Chondrocyte (in vitro differentiated cells): ENCODE results near the gene COMMD4. TPM values are rescaled to one million over a fixed set of nuclear protein-coding genes. Genes with fewer than 3 reads are reported as not detected.

Experiments used
- DNase-seq: peaks from one replicate; pipeline ENCODE4 v3.0.0; 2021; ENCODE audit warnings: mixed read lengths, low spot score
- H3K27ac Mint-ChIP-seq: one replicate; pipeline ENCODE4 v1.8.0; 2021; ENCODE audit warnings: mild to moderate bottlenecking, moderate library complexity, mixed read lengths; ENCODE audit not compliant: unreplicated experiment
- H3K27me3 Mint-ChIP-seq: 2 replicates; pipeline ENCODE4 v1.8.0; 2021; ENCODE audit warnings: low read depth, mixed read lengths
- H3K36me3 Mint-ChIP-seq: 2 replicates; pipeline ENCODE4 v1.8.0; 2021; ENCODE audit warnings: low read depth, mixed read lengths
- H3K4me1 Mint-ChIP-seq: 2 replicates; pipeline ENCODE4 v1.8.0; 2021; ENCODE audit warnings: low read depth, mild to moderate bottlenecking, mixed read lengths
- H3K4me3 Mint-ChIP-seq: one replicate; pipeline ENCODE4 v1.8.0; 2021; ENCODE audit warnings: mild to moderate bottlenecking, moderate library complexity, mixed read lengths; ENCODE audit not compliant: unreplicated experiment
- H3K9me3 Mint-ChIP-seq: 2 replicates; pipeline ENCODE4 v1.8.0; 2021; ENCODE audit warnings: low read depth, mixed read lengths
- CTCF ChIP-seq: fragments of 200-600 bp; sonication (generic); IDR thresholded peaks from 2 replicates; pipeline ENCODE4 v1.5.0; 2021; ENCODE audit warnings: antibody characterized with exemption, mild to moderate bottlenecking, moderate library complexity
- total RNA-seq: library from RNA; stranded (reverse); gene quantifications from 3 replicates; pipeline ENCODE4 v1.2.1, GENCODE V29; 2021

The COMMD4 gene
- total RNA-seq, 1 donor from 2014 or later, result 69.8 TPM

- Mint-ChIP-seq H3K9me3 (no peaks in the 10 kb centered on the region), H3K4me1 (peaks cover 12% of the 10 kb centered on the region), H3K27ac (no peak overlapping the region), H3K4me3 (no peak overlapping the region), H3K27me3 (no peaks in the 10 kb centered on the region), H3K36me3 (no peaks in the 10 kb centered on the region)
- DNase-seq, result peak; percentile 22
- TF ChIP-seq CTCF, result no peak
Observed at GRCh38 chr15:75350601-75351361, 14.9 kb downstream of the COMMD4 start.

GRCh38 chr15:75352186-75353080, 16.6 kb downstream of the COMMD4 start:
- H3K4me3 Mint-ChIP-seq, result no peak overlapping the region
- DNase-seq, result peak; percentile 73
- peaks cover 7% of the 10 kb centered on the region for H3K4me1 Mint-ChIP-seq
- no peaks in the 10 kb centered on the region for H3K36me3 Mint-ChIP-seq
- no peaks in the 10 kb centered on the region for H3K27me3 Mint-ChIP-seq
- TF ChIP-seq CTCF, result no peak
- no peaks in the 10 kb centered on the region for H3K9me3 Mint-ChIP-seq
- H3K27ac Mint-ChIP-seq, result no peak overlapping the region

- no peak for DNase-seq
- H3K36me3 Mint-ChIP-seq, result peaks cover 2% of the 10 kb centered on the region
- no peaks in the 10 kb centered on the region for H3K27me3 Mint-ChIP-seq
- no peak overlapping the region for H3K27ac Mint-ChIP-seq
- peaks cover 2% of the 10 kb centered on the region for H3K4me1 Mint-ChIP-seq
- TF ChIP-seq CTCF, result no peak
- H3K4me3 Mint-ChIP-seq, result no peak overlapping the region
- no peaks in the 10 kb centered on the region for H3K9me3 Mint-ChIP-seq
Observed at GRCh38 chr15:75353604-75354003, 17.7 kb downstream of the COMMD4 start.

GRCh38 chr15:75354454-75354853, 18.6 kb downstream of the COMMD4 start:
- no peak for TF ChIP-seq CTCF
- DNase-seq, result no peak
- Mint-ChIP-seq H3K4me3 (no peak overlapping the region), H3K27ac (no peak overlapping the region), H3K27me3 (no peaks in the 10 kb centered on the region), H3K4me1 (no peaks in the 10 kb centered on the region), H3K36me3 (peaks cover 2% of the 10 kb centered on the region), H3K9me3 (no peaks in the 10 kb centered on the region)

- no peak overlapping the region for H3K27ac Mint-ChIP-seq
- no peak for DNase-seq
- no peaks in the 10 kb centered on the region for H3K9me3 Mint-ChIP-seq
- H3K4me3 Mint-ChIP-seq, result no peak overlapping the region
- H3K36me3 Mint-ChIP-seq, result peaks cover 5% of the 10 kb centered on the region
- H3K27me3 Mint-ChIP-seq, result no peaks in the 10 kb centered on the region
- no peaks in the 10 kb centered on the region for H3K4me1 Mint-ChIP-seq
- no peak for TF ChIP-seq CTCF
Observed at GRCh38 chr15:75355369-75355768, 19.5 kb downstream of the COMMD4 start.
